OCI-LY7 (cell line): Measurements from ENCODE around the gene TMEM238L. TPM values are rescaled to one million over a fixed set of nuclear protein-coding genes. Genes with fewer than 3 reads are reported as not detected.

Experiments used
- BruUV-seq: library from RNA; stranded (reverse); fragments of 400-500 nt; replicated peaks from 2 replicates; lab custom pipeline; 2021; lab: Mats Ljungman, UMichigan
- CTCF ChIA-PET: fragments of 300-600 bp; sonication (Branson Sonifier 250); formaldehyde crosslinking; loops from one replicate; lab custom pipeline; 2022; ENCODE audit warnings: antibody characterized with exemption; ENCODE audit not compliant: unreplicated experiment; lab: Charles Lee
- POLR2A ChIA-PET: fragments of 300-600 bp; sonication (Branson Sonifier 250); formaldehyde crosslinking; loops from one replicate; lab custom pipeline; 2022; ENCODE audit warnings: antibody characterized with exemption; lab: Charles Lee
- DNase-seq: peaks from one replicate; pipeline ENCODE4 v3.0.0-alpha.2; 2015; ENCODE audit warnings: low spot score
- H2AFZ ChIP-seq: fragments of 200-600 bp; sonication (generic), shearing (Covaris generic); 2 replicates; pipeline ENCODE4 v1.6.1; 2014; ENCODE audit warnings: mild to moderate bottlenecking, antibody characterized with exemption, low read length, moderate library complexity
- H3K27ac ChIP-seq: fragments of 200-600 bp; sonication (generic); 2 replicates; pipeline ENCODE4 v1.5.1; 2014; ENCODE audit warnings: mixed run types, low read depth, mild to moderate bottlenecking, moderate library complexity, low read length, inconsistent platforms; ENCODE audit not compliant: poor library complexity, severe bottlenecking
- H3K36me3 ChIP-seq: fragments of 200-600 bp; sonication (generic); 2 replicates; pipeline ENCODE4 v1.6.1; 2014; ENCODE audit warnings: mild to moderate bottlenecking, antibody characterized with exemption, low read length, moderate library complexity, mixed read lengths; ENCODE audit not compliant: insufficient read depth
- H3K4me1 ChIP-seq: fragments of 200-600 bp; sonication (generic); 2 replicates; pipeline ENCODE4 v1.5.1; 2014; ENCODE audit warnings: mild to moderate bottlenecking, low read length; ENCODE audit not compliant: insufficient read depth, poor library complexity, severe bottlenecking
- H3K4me2 ChIP-seq: fragments of 200-600 bp; sonication (generic); 2 replicates; pipeline ENCODE4 v1.6.1; 2014; ENCODE audit warnings: mild to moderate bottlenecking, low read length
- H3K4me3 ChIP-seq: fragments of 200-600 bp; sonication (generic); 2 replicates; pipeline ENCODE4 v1.5.1; 2014; ENCODE audit warnings: mild to moderate bottlenecking, low read depth, low read length; ENCODE audit not compliant: poor library complexity, severe bottlenecking
- H3K79me2 ChIP-seq: fragments of 200-600 bp; sonication (generic); 2 replicates; pipeline ENCODE4 v1.6.1; 2016; ENCODE audit warnings: low read depth, mild to moderate bottlenecking, low read length, moderate library complexity, mixed read lengths; ENCODE audit not compliant: insufficient read depth
- H3K9me2 ChIP-seq: fragments of 200-600 bp; sonication (generic); 2 replicates; pipeline ENCODE4 v1.6.1; 2016; ENCODE audit warnings: mild to moderate bottlenecking, low read length, mixed read lengths; ENCODE audit not compliant: insufficient read depth
- H3K9me3 ChIP-seq: fragments of 200-600 bp; sonication (generic); 2 replicates; pipeline ENCODE4 v1.6.1; 2014; ENCODE audit warnings: mild to moderate bottlenecking, mixed run types, low read length, mixed read lengths
- H4K20me1 ChIP-seq: fragments of 200-600 bp; sonication (generic); 2 replicates; pipeline ENCODE4 v1.6.1; 2014; ENCODE audit warnings: mild to moderate bottlenecking, antibody characterized with exemption, low read length, moderate library complexity, mixed read lengths; ENCODE audit not compliant: insufficient read depth
- CTCF ChIP-seq: fragments of 200-600 bp; sonication (generic); conservative IDR thresholded peaks from 2 replicates; pipeline ENCODE4 v1.5.1; 2014; ENCODE audit warnings: mild to moderate bottlenecking, antibody characterized with exemption, low read length, moderate library complexity, mixed read lengths
- EZH2phosphoT487 ChIP-seq: fragments of 200-600 bp; sonication (generic); IDR thresholded peaks from 2 replicates; pipeline ENCODE4 v1.6.1; 2018; ENCODE audit warnings: low read depth, borderline replicate concordance, mild to moderate bottlenecking, mixed run types, antibody characterized with exemption, low read length, moderate library complexity, mixed read lengths
- intact Hi-C: fragments of 100-400 bp; cut with micrococcal nuclease; formaldehyde crosslinking; loops from one replicate; pipeline ENCODE4 v1.10.0; 2022; ENCODE audit not compliant: unreplicated experiment
- total RNA-seq, 2 experiments: library from RNA; depleted of rRNA in 1 of 2; stranded (reverse); fragments of >200 nt in 1 of 2; shearing (Covaris generic) in 1 of 2; gene quantifications; 2 replicates each; pipeline ENCODE4 v1.2.3, GENCODE V29; 2014 to 2022

The TMEM238L gene
- total RNA-seq, 2 experiments from 2014 or later, result not detected

- CTCF ChIA-PET, result no interaction called here
- BruUV-seq, result no TSS peak
- no peak overlapping the region for H3K27ac ChIP-seq
Observed at GRCh38 chr17:10755592-10756127, 48.2 kb downstream of the TMEM238L start.

GRCh38 chr17:10754861-10755591 is 48.9 kb downstream of the TMEM238L start:
- Histone ChIP-seq H3K4me1 (no peaks in the 10 kb centered on the region), H3K36me3 (no peaks in the 10 kb centered on the region), H3K9me3 (no peaks in the 10 kb centered on the region), H3K27ac (no peak overlapping the region), H3K4me2 (no peak overlapping the region), H4K20me1 (no peaks in the 10 kb centered on the region), H3K9me2 (no peaks in the 10 kb centered on the region), H2AFZ (no peak overlapping the region), H3K79me2 (no peaks in the 10 kb centered on the region), H3K4me3 (no peak overlapping the region)
- intact Hi-C loops, result no loop called here
- POLR2A ChIA-PET, result no interaction called here
- DNase-seq, result no peak
- CTCF ChIA-PET, result no interaction called here
- TF ChIP-seq CTCF (no peak), EZH2phosphoT487 (no peak)
- no TSS peak for BruUV-seq

More at GRCh38 chr17:10755592-10756127, 48.2 kb downstream of the TMEM238L start:
- TF ChIP-seq EZH2phosphoT487 (no peak), CTCF (no peak)
- Histone ChIP-seq H3K9me2 (no peaks in the 10 kb centered on the region), H3K4me2 (no peak overlapping the region), H3K36me3 (no peaks in the 10 kb centered on the region), H3K9me3 (no peaks in the 10 kb centered on the region), H3K4me3 (no peak overlapping the region), H4K20me1 (no peaks in the 10 kb centered on the region), H3K79me2 (no peaks in the 10 kb centered on the region), H2AFZ (no peak overlapping the region), H3K4me1 (no peaks in the 10 kb centered on the region)
- POLR2A ChIA-PET, result no interaction called here
- no peak for DNase-seq
- intact Hi-C loops, result no loop called here

GRCh38 chr17:10754109-10754508 is 49.8 kb downstream of the TMEM238L start:
- CTCF ChIA-PET, result no interaction called here
- BruUV-seq, result no TSS peak

More at GRCh38 chr17:10754109-10754508, 49.8 kb downstream of the TMEM238L start:
- TF ChIP-seq CTCF (peak; percentile 70), EZH2phosphoT487 (no peak)
- intact Hi-C loops, result no loop called here
- Histone ChIP-seq H3K27ac (no peak overlapping the region), H2AFZ (no peak overlapping the region), H4K20me1 (no peaks in the 10 kb centered on the region), H3K36me3 (no peaks in the 10 kb centered on the region), H3K9me3 (no peaks in the 10 kb centered on the region), H3K4me2 (no peak overlapping the region), H3K4me1 (no peaks in the 10 kb centered on the region), H3K4me3 (no peak overlapping the region), H3K9me2 (no peaks in the 10 kb centered on the region), H3K79me2 (no peaks in the 10 kb centered on the region)
- POLR2A ChIA-PET, result no interaction called here
- DNase-seq, result peak; percentile 33
